ENCODE data around the gene ACTL9.

The ACTL9 gene

DNA sequence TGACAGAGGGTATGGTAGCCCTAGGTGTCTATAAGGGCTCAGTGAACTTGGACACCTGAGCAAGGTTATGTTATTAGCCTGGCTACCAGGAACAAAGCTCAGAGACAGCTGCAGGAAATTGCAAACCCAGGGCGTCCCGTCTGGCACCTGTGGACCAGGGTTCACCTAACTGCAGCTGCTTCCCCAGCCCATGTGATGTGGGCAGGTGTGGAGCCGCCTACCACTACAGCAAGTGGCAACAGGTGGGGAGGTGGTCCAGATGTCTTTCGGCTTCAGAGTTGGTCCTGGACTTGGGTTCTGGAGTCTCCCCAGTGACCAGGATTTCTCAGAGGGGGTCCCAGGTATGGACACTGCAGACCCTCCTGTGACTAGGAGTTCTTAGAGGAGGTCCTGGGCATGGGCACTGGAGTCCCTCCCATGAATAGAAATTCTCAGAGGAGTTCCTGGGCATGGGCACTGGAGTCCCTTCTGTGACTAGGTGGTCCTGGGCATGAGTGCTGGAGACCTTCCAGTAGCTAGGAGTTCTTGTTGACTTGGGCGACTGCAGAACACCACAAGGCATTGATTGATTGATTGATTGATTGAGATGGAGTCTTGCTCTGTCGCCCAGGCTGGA lies 25.2 kb downstream of the ACTL9 start:
- no peak overlapping the region for H3K4me3 ChIP-seq (ENCODE audit: low read length)
- no peaks in the 10 kb centered on the region for H3F3A ChIP-seq (ENCODE audit: control insufficient read depth, insufficient read depth)
- peaks cover 2% of the 10 kb centered on the region; the same call in 1 of the 2 replicates for H3K27me3 ChIP-seq (ENCODE audit: control insufficient read depth, low read length)
- H3K27ac ChIP-seq (ENCODE audit: low read depth, low read length): no peak overlapping the region
- no peaks in the 10 kb centered on the region for H3K9me2 ChIP-seq (replicated peaks; ENCODE audit: control insufficient read depth, low read length)
- no peak overlapping the region for H3K4me2 ChIP-seq (ENCODE audit: low read length)
- H3K4me1 ChIP-seq (ENCODE audit: control insufficient read depth, low read length): peaks cover 12% of the 10 kb centered on the region
- no peaks in the 10 kb centered on the region for H3K36me3 ChIP-seq (ENCODE audit: control insufficient read depth, low read length)
- H4K20me1 ChIP-seq (ENCODE audit: control insufficient read depth, insufficient read depth, low read depth, low read length): no peaks in the 10 kb centered on the region
- TF ChIP-seq, protein P1, sequence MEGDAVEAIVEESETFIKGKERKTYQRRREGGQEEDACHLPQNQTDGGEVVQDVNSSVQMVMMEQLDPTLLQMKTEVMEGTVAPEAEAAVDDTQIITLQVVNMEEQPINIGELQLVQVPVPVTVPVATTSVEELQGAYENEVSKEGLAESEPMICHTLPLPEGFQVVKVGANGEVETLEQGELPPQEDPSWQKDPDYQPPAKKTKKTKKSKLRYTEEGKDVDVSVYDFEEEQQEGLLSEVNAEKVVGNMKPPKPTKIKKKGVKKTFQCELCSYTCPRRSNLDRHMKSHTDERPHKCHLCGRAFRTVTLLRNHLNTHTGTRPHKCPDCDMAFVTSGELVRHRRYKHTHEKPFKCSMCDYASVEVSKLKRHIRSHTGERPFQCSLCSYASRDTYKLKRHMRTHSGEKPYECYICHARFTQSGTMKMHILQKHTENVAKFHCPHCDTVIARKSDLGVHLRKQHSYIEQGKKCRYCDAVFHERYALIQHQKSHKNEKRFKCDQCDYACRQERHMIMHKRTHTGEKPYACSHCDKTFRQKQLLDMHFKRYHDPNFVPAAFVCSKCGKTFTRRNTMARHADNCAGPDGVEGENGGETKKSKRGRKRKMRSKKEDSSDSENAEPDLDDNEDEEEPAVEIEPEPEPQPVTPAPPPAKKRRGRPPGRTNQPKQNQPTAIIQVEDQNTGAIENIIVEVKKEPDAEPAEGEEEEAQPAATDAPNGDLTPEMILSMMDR (IDR thresholded peaks at IDR 0.05; ENCODE audit: low read depth, low read length, poor library complexity, severe bottlenecking): no peak
- TF ChIP-seq EZH2phosphoT487 (IDR thresholded peaks at IDR 0.05; ENCODE audit: borderline replicate concordance, low read length): no peak
- no peaks in the 10 kb centered on the region for H3K9me3 ChIP-seq (ENCODE audit: control insufficient read depth, insufficient read depth, low read length)
- no peaks in the 10 kb centered on the region for H3K79me2 ChIP-seq (ENCODE audit: control insufficient read depth, low read length)

DNA sequence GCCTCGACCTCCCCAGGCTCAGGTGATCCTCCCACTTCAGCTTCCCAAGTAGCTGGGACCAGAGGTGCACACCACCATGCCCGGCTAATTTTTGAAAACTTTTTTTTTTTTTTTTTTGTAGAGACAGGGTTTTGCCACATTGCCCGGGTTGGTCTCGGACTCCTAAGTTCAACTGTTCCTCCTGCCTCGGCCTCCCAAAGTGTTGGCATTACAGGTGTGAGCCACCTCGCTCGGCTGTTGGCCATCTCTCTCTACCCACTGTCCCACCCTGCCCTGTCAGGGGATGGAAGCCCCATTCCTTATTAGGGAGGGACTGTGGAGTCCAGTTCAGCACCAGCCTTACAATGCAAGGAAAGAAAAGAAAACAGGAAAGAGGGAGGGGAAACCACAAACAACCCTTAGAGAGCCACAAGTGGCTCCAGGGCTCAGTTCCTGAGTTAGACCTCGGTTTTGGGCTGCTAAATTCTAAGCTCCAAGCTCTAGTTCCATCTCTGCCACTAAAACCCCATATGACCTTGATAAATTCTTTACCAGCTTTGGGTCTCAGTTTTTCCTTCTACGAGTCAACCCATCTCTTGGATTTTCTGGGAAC lies 31.7 kb downstream of the ACTL9 start:
- H3K9me2 ChIP-seq (replicated peaks; ENCODE audit: control insufficient read depth, low read length): no peaks in the 10 kb centered on the region
- H3K4me3 ChIP-seq (ENCODE audit: low read length): no peak overlapping the region
- no peaks in the 10 kb centered on the region for H4K20me1 ChIP-seq (ENCODE audit: control insufficient read depth, insufficient read depth, low read depth, low read length)
- TF ChIP-seq EZH2phosphoT487 (IDR thresholded peaks at IDR 0.05; ENCODE audit: borderline replicate concordance, low read length): no peak
- TF ChIP-seq, protein P1 (IDR thresholded peaks at IDR 0.05; ENCODE audit: low read depth, low read length, poor library complexity, severe bottlenecking): no peak
- peaks cover 23% of the 10 kb centered on the region for H3K4me1 ChIP-seq (ENCODE audit: control insufficient read depth, low read length)
- H3K79me2 ChIP-seq (ENCODE audit: control insufficient read depth, low read length): no peaks in the 10 kb centered on the region
- H3K27me3 ChIP-seq (ENCODE audit: control insufficient read depth, low read length): 0 out of 2 replicates have a peak, but pooled peaks cover 3% of the 10 kb centered on the region
- no peaks in the 10 kb centered on the region for H3F3A ChIP-seq (ENCODE audit: control insufficient read depth, insufficient read depth)
- no peak overlapping the region for H3K27ac ChIP-seq (ENCODE audit: low read depth, low read length)
- H3K36me3 ChIP-seq (ENCODE audit: control insufficient read depth, low read length): no peaks in the 10 kb centered on the region
- H3K4me2 ChIP-seq (ENCODE audit: low read length): no peak overlapping the region
- H3K9me3 ChIP-seq (ENCODE audit: control insufficient read depth, insufficient read depth, low read length): no peaks in the 10 kb centered on the region

DNA sequence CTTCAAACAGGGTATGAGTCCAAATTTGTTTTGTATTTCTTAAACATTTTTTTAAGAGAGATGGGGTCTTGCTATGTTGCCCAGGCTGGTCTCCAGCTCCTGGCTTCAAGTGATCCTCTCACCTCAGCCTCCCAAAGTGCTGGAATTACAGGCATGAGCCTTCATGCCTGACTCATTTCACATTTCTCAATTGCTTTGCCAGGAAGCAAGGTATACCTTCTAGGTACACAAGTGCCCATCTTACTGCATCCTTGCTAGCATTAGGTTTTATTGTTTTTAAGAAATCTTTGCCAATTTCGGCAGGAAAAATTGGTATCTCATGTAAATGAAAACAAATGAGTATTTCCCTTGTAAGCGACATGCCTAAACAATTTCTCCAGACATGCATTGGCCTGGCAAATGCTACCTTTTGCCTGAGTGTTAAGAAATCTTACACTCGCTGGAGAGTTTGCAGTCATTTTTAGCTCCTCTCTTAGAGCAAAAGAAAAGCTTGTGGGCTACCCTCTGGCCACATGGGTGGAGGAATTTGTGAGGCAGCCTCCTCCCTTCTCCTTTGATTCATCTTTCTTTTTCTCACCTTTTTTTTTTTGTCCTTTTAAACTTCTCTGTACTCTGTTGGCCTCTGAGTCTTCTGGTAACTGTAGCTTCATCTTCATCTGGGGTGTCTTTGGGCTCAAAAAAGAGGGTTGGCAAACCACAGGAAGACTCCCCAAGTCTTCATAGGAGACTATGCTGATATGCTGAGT lies 33.0 kb downstream of the ACTL9 start:
- no peaks in the 10 kb centered on the region for H4K20me1 ChIP-seq (ENCODE audit: control insufficient read depth, insufficient read depth, low read depth, low read length)
- peaks cover 10% of the 10 kb centered on the region for H3K4me1 ChIP-seq (ENCODE audit: control insufficient read depth, low read length)
- H3K9me2 ChIP-seq (replicated peaks; ENCODE audit: control insufficient read depth, low read length): no peaks in the 10 kb centered on the region
- H3K4me2 ChIP-seq (ENCODE audit: low read length): no peak overlapping the region
- H3K79me2 ChIP-seq (ENCODE audit: control insufficient read depth, low read length): no peaks in the 10 kb centered on the region
- no peaks in the 10 kb centered on the region for H3K9me3 ChIP-seq (ENCODE audit: control insufficient read depth, insufficient read depth, low read length)
- TF ChIP-seq, protein P1 (IDR thresholded peaks at IDR 0.05; ENCODE audit: low read depth, low read length, poor library complexity, severe bottlenecking): no peak
- H3K36me3 ChIP-seq (ENCODE audit: control insufficient read depth, low read length): no peaks in the 10 kb centered on the region
- H3K27ac ChIP-seq (ENCODE audit: low read depth, low read length): no peak overlapping the region
- H3F3A ChIP-seq (ENCODE audit: control insufficient read depth, insufficient read depth): no peaks in the 10 kb centered on the region
- no peak overlapping the region for H3K4me3 ChIP-seq (ENCODE audit: low read length)
- 0 out of 2 replicates have a peak, but pooled peaks cover 3% of the 10 kb centered on the region for H3K27me3 ChIP-seq (ENCODE audit: control insufficient read depth, low read length)
